ENCODE data around the gene SYNE2.

Gene SYNE2

DNA sequence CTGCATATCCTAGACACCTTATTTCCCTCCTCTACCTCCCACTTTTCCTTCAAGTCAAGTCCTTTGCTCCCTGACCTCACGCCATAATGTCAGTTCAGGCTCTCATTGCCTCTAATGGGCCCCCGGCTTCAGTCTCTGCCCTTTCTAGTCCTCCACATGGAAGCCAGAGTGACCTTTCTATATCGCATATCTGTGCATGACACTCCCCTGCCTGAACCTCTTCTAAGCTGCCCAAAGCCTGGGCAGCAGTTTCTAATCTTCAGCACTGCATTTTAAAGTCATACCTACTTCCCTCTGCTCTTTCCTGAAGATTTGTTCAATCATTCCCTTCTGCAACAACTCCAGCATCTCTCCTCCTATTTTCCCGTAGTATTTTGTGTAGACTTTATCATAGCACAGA lies 395.9 kb downstream of the SYNE2 start:
- DNase-seq (ENCODE audit: low read depth in 2 of 2), result no peak

DNA sequence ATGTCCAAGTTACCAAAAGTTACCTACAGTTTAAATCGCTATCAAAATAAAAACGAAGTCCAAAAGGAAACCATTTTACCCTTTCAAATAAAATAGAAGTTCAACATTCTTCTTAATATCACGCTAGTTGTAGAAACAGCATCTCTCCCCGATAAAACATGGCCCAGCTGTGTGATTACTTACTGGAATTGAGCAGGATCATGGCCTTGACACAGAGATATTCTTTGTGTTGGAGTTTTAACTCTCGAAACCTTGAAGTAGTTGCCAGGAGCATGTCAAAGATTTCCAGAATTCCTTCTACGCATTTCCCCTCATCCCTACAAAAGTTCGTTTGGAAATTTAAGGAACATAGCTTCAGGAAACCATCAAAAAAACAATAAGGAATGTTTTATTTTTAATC lies 396.6 kb downstream of the SYNE2 start:
- DNase-seq (ENCODE audit: low read depth in 2 of 2), result no peak

DNA sequence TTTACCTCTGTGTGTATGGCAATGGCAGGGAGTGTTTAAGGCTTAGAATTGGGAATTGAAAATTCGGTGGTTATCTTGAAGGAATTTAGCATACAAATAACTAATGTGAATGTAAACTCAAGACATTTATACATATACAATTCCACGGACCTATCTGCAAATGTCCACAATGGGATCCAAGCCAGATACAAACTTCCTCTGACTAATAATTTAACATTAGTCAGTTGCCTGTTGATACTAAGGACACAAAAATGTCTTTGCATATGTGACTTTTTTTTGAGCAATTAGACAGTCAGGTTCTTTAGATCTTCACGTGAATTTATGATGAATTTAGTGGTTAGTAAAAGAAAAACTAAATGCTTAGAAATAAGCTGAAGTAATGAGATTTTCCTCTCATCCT lies 400.9 kb downstream of the SYNE2 start:
- no peak for DNase-seq (ENCODE audit: low read depth in 2 of 2)

DNA sequence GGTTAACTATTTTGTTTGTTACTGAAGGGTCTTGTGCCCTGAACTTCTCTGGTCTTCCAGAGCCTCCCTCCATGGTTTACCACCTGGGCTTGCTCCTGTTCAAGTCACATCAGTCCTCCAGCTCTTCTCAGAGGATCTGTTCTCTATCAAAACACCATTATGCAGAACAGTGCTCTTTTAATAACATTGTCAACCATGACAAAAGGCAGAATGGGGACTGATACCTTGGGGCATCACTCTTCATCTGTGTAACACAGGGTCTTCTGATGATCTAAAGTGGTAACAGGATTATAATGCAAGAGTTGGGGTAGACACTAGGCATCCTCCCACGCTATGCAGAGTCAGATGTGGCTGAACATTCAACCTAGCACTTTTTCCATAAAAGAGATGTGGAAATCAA lies 403.0 kb downstream of the SYNE2 start:
- DNase-seq (ENCODE audit: low read depth in 2 of 2), result no peak

DNA sequence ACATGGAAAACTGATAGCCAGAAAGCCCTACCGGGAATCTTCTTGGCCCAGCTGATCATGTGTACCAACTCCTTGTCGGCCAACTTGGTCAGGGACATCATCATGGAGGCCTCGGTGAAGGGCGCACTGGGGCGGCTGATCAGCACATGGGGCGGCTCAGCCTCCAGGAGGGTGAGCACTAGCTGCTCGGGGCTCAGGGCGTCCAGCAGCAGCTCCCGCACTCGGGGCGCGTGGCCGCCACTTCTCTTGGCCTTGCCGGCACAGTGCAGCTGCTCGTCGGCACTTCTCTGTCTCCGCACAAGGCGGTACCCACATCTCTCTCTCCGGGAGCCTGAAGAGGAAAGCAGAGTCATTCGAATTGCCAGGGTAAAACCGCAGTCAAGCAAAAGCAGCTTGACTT lies 407.6 kb downstream of the SYNE2 start:
- DNase-seq (ENCODE audit: low read depth in 2 of 2), result no peak

DNA sequence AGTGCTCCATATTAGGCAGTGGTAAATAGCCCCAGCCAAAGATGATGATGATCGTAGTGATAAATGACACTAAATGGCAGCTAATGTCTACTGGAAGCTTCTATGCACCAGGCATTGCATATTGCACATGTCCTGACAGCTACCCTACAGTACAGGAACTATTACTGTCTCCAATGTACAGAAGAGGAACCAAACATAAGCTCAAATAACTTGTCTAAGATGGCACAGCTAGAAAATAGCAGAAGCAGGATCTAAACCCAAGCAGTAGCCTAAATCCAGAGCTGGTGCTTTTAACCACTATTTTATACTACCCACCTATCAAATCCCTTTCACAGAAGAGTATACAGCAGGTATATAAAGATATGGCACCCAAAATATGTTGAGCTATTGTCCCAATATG lies 412.4 kb downstream of the SYNE2 start:
- no peak for DNase-seq (ENCODE audit: low read depth in 2 of 2)

DNA sequence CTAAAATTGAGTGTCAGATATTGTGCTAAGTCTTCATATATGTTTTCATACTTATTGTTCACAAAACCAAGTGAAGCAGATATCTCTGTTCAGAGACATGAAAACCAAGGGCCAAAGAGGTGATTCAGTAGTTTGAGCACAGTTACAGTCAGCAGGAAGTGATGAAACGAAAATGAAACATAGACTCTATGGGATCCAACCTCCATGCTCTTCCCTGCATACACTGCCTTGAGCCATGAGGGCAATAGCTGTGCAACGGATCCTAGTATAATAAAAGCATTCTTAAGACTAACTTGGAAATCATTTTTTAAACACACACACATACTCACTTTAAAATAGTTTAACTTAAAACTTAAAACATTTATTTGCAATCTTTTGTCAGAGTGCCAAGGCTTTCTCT lies 413.4 kb downstream of the SYNE2 start:
- no peak for DNase-seq (ENCODE audit: low read depth in 2 of 2)

DNA sequence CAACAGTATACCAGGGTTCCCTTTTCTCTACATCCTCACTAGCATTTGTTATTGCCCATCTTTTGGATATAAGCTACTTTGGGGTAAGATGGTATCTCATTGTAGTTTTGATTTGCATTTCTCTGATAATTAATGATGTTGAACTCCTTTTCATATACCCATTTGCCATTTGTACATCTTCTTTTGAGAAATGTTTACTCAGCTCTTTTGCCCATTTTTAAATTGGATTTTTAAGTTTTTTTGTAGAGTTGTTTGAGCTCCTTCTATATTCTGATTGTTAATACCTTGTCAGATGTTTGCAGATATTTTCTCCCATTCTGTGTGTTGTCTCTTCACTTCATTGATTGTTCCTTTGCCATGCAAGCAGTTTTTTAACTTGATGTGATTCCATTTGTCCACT lies 419.2 kb downstream of the SYNE2 start:
- DNase-seq (ENCODE audit: low read depth in 2 of 2), result no peak

Measured in stimulated activated CD4-positive, alpha-beta T cell treated with anti-CD3 and anti-CD28 coated beads, Interleukin-1b, Interleukin-23, amount 100 ng/mL, for 1 hour (primary cell).